ENCODE measurements around the gene UBTD2.

DNA sequence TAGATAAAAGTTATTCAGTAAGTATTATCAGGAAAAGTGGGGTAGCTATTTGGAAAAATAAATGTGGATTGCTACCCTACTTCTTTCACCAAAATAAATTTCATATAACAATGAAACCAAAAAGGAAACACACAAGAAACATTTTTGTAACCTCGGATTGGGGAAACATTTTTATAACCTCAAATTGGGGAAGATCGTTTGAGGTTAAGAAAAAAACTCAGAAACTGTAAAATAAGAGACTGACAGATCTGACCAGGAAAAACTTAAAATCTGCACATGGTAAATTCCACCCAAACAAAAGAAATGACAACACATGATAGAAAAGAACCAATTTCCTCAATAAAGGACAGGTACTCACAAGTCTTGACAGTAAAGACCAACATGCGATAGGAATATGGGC is 76.1 kb downstream of the UBTD2 start:
- TF ChIP-seq, protein P1, sequence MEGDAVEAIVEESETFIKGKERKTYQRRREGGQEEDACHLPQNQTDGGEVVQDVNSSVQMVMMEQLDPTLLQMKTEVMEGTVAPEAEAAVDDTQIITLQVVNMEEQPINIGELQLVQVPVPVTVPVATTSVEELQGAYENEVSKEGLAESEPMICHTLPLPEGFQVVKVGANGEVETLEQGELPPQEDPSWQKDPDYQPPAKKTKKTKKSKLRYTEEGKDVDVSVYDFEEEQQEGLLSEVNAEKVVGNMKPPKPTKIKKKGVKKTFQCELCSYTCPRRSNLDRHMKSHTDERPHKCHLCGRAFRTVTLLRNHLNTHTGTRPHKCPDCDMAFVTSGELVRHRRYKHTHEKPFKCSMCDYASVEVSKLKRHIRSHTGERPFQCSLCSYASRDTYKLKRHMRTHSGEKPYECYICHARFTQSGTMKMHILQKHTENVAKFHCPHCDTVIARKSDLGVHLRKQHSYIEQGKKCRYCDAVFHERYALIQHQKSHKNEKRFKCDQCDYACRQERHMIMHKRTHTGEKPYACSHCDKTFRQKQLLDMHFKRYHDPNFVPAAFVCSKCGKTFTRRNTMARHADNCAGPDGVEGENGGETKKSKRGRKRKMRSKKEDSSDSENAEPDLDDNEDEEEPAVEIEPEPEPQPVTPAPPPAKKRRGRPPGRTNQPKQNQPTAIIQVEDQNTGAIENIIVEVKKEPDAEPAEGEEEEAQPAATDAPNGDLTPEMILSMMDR (IDR thresholded peaks at IDR 0.05), result no peak
- TF ChIP-seq POLR2A (IDR thresholded peaks at IDR 0.05), result no peak
